ENCODE measurements around the gene IFI16.
A peak's percentile ranks its signal among the peaks of the same experiment; 100 is the strongest.
"Not testable (repeated sequence)": the region's sequence is repeated elsewhere in the genome, so short reads cannot be mapped to it uniquely, and the experiment has no call there.

Gene IFI16

DNA sequence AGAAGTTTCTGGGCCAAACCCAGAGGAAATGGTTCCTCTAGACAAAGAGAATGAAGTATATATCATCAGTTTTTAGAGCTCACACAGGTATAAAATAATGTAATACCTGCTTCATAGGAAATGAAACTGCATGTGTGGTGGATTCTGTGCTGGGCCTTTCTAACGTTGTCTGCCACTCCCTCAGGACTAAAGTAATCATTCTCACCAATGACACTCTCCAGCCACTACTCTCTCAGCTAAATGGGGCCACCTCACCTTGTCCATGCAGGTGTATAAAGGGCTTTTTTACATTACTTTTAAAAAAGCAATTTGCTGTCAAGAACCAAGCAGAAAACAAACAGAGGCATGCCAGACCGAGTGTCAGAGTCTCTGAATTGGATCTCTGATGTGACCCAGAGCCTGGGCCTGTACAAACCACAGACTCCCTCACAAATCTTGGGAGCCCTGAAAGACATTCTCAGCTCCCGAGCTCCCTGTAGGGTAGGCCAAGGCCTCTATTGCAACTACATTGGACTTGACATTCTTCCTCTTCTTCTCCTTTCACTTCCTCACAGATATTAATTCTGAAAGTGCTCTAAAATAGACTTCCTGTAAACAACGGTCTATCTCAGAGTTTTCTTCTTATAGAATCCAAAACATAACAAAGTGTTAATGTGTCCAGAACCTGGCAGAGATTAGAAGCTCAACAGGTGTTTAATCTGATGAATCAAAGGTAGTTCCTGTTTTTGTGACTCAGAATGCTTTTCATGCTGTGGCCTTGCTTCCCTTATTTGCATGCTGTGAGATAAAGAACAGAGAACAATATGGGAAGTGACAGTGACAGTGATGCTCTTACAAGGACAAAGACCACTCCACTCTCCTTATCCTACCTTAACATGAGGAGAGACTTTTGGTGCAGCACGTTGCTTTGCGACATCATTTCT is 58.3 kb downstream of the IFI16 start:
- DNase-seq: no peak

DNA sequence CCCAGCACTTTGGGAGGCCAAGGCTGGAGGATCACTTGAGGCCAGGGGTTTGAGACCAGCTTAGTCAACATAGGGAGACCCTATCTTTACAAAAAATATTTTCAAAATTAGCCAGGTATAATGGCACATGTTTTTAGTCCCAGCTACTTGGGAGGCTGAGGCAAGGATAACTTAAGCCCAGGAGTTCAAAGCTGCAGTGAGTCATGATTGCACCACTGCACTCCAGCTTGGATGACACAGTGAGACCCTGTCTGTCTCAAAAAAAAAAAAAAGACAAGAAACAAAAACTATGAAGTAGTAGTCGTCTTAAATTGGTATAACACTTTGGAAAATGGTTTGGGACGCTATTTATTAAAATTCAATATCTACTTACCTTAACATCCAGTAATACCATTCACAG is 59.2 kb downstream of the IFI16 start:
- DNase-seq: no peak

DNA sequence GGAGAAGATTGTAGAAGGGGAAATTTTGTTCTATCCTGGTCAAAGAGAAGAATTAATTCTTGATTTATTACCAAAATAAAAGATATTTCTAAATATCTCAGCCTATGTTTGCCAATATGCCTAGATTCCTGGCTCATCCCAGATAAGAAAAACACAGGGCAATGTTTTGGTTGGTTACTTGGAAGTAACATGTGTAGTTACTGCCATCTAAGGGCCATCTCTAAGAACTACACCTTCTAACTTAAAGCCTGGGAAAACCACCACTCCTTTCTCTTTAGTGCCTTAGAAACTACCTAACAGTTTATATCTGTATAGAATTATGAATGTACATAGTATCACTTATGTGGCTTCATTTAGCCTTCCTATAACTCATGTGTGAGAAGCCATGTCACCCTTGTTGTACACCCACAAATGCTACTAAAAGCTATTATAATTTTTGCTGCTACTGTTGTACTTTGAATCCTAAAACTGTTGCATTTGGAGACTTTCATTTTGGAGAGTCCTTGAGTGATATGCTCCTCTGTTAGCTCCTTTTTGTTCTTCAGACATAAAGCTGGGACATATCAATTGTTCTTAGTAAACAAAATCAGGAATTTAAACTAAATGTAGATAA is 62.4 kb downstream of the IFI16 start:
- no peak for DNase-seq

DNA sequence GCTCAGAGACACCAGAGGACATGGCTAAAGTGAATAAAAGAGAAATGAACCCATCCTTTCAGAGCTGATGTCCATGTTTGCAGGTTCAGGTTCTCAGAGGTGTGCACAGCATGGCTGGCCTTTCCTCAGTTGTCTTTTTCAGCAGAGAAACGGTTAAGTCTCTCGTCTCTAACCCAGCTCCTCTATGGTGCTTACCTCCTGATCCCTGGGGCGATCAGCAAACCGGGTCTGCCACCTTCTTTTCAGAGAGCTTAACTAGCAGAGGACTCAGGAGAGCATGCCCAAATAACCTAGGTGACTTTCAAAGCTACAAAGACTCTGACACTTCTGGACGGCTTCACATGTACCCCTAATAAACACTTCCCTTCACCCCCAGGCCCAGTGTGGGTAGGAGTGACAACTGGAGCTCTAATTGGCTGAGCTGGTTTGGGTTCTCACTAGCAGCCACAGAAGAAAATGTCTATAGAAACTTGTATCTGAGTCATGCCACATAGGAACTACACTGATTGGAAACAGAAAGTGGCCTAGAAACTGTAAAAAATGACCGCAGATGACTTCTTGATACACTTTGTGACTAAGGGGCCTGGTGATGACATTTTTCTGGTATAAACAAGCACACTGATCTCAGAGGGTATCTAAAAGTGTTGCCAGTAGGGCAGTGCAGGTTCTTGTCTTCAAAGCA is 66.9 kb downstream of the IFI16 start, which contains the start of gene AIM2:
TSS of gene AIM2 (minus strand) at position 329 of the 682 bp plus-strand sequence. CDS start 3,267 bp downstream, outside the sequence.
- peak; percentile 71 for DNase-seq

GRCh38 chr1:159077120-159077961 is 67.6 kb downstream of the IFI16 start:
- DNase-seq: peak; percentile 100

- no peak for DNase-seq
Measured at GRCh38 chr1:159079525-159079924, 69.8 kb downstream of the IFI16 start.

- no peak for DNase-seq
Measured at GRCh38 chr1:159081626-159082025, 71.9 kb downstream of the IFI16 start.

DNA sequence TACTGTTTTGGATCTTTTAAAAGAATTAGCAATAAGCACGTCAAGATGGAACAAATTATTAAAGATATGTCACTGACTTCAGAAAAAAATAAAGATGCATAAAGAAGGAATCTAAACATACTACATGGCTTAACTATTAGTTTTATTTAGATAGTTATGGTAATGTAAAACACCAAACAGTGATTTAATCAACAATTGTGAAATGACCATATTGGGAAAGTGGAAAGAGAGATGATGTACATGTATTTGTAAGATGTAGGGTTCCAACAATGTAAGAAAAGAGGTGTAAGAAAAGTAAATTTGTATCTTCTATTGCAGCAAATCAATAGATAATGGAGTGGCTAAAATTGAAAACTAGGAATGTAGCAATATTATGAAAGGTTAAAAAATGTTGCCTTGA is 73.3 kb downstream of the IFI16 start:
- DNase-seq: no peak

DNA sequence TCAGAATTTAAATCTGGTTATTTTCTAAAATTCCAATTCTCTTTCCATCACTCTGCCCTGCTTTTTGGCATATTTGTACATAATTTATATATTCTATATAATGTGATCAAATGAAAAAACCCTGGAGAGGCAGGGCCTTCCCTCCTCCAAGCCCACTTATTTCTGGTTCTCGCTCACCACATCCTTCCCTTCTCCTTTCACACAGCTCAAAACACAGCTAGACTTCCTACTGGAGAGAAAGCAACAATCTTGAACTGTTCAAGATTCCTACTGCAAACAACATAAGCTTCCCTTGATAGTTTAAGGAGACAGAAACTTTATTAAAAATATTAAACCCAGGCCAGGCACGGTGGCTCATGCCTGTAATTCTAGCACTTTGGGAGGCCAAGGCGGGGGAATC is 74.4 kb downstream of the IFI16 start:
- no peak for DNase-seq

DNA sequence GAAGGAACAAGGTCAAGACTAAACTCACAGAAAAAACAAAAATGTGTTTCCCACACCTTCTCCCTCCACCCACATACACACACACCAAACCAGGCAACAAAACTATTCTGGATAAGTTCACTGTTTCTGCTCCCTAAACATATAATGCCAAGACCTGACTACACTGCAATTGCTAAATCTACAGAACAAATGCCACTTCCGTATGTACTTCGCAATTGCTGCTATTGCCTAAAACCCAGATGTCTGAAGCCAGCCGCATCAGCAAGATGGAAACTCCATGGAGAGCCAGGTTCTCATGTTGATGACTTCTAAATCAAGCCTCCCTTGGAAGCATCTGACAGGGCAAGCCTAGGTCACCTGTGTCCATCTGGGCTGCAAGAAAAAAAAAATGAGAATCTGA is 75.2 kb downstream of the IFI16 start:
- DNase-seq: no peak

DNA sequence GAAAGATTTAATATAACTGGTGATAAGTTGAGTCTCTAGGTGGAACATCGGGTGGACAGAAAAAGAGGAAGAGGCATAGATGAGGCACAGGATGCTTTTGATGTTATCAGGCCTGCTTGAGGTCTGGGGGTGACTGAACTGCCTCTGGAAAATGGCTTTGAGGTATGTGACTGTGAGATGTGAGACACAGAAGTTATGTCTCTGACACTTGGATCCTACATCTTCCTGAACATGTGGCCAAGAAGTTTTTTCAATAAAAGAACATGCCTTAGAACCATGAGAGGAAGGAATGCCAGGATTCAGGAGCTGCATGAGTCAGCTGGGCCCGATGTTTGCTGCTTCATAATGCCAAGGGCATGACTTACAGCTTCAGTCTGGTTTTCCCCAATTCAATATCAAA is 78.3 kb downstream of the IFI16 start:
- DNase-seq: no peak

GRCh38 chr1:159088546-159089183 is 79.0 kb downstream of the IFI16 start:
- no peak for DNase-seq

DNA sequence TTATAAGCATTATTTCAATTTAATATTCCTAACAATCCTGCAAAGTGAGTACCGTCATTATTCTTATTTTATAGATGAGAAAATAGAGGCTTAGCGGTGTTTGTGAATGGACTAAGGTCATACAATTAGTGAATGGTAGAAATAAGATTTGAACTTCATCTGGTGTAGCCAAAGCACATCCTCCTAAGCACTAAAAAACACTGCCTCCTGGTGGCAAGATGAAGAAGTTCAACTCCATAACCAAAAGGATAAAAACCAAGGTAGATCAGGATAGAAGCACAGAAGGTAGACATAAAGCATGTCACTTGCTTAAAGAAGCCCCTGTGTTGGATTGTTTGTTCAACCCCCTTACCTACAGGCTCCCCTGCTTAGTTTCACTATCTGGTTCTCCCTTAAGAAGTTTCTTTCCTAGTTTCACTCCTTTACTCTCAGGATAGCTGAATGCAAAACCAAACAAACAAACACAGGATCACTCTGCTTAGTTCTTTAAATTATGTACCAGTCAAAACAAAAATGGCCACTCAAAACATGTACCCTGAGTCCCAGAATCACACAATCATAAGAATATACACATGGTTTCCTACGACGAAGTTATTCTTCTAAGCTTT is 79.6 kb downstream of the IFI16 start:
- no peak for DNase-seq

DNA sequence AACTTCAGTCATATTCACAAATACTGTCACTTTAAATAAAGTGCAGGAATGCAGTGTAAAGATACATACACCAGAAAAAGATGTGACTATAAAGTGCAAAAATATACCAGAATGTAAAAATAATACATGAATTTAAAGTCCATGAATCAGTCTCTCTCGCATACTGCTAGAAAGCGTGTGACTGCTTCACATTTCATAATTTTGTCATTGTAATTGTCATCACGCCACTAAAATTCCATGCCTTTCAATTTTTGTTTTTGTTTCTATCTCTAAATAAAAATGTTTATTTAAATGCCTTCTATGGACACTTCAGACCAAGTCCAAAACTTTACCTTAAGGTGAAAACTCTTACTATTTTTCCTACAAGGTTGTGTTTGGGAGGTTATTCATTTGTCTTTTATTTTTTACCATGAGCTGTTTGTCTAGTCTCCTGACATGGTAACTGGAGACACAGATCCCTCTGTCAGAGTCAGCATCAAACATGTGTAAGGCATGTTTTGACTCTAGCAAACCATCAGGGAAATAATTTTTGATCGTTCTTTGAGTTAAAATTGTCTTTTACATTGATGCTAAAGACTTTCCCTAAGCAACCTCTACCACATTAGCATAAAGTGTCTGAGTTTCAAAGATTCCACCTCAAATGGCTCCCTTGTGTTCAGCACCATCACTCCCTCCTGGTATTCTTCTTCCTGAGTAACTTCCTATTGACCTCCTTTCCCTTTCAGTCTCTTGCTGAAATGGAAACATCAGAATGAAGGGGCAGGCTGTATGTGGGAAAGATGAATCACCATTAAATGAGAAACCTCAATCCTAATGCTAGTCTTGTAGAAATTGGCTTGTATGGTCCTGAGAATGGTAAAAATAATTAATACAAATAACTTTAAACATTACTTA is 80.8 kb downstream of the IFI16 start:
- no peak for DNase-seq

GRCh38 chr1:159091180-159091560 is 81.5 kb downstream of the IFI16 start:
- DNase-seq: no peak

GRCh38 chr1:159091607-159092031 is 81.9 kb downstream of the IFI16 start:
- DNase-seq: no peak

DNA sequence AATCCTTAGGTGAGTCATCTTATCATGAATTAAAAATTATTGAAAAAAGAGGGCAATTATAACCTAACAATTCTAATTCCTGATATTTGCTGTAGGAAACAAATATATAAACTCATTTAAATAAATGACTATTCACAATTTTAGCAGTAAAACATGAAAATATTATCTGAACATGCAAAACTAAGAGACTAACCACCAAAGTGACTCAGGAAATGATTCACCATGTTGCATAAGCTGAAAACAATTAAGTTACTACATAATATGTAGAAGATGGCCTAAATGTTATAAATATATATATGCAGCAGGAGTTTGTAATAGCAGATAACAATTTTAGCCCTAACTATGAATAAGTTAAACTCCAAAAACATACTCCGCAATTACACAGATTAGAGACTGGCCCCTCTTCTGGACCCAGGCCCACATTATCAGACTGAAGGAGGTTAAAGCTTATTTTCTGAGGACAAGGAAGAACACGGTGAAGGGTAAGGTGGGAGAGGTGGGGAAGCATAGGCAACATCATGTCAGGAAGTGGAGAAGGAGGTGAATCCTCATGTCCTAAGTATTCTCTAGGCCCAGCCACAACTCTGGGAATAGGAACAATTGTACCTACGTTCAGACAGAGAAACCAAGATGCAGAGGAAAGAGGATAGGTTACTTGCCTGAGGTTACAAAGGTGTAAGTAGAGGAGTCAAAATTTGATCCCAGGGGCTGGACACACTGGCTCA is 82.5 kb downstream of the IFI16 start:
- no peak for DNase-seq

- no peak for DNase-seq
Measured at GRCh38 chr1:159098596-159098995, 88.9 kb downstream of the IFI16 start.

DNA sequence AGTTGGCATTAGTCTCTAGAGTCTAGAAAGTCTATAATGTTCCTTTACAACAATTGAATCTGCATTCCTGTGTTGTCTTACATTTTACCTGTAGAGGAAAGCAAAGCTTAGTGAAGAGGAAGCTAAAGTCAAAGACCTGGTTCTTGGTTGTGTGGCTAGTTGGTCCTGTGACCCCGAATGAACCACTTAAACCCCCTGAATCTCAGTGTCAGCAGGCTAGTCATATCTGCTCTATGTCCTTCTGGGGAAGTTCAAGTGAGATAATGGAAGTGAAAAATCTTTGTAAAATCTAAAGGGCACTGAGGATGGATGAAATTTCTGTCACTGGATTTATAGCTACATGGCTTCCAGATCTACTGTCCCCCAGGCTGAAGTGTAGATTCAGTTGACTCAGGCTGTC is 90.9 kb downstream of the IFI16 start:
- no peak for DNase-seq

- DNase-seq: not testable (repeated sequence)
Measured at GRCh38 chr1:159103021-159103420, 93.3 kb downstream of the IFI16 start.
